Right lobe of liver (tissue), 6 donors: ENCODE results near the gene MED12L. TPM values are rescaled to one million over a fixed set of nuclear protein-coding genes. Genes with fewer than 3 reads are reported as not detected.

ENCODE experiments used
- ATAC-seq, 4 donors: fragments of 200-7000 bp; cut with Tn5 transposase; one replicate each; pipeline ENCODE4 v1.9.1; 2020; ENCODE audit warnings: mild to moderate bottlenecking in 4 of 4, moderate library complexity in 4 of 4
- DNase-seq, 3 donors: peaks; one replicate each; pipeline ENCODE4 v3.0.0-alpha.2; 2020
- H3K27ac ChIP-seq, 3 donors: fragments of 200-600 bp; one replicate each; pipeline ENCODE4 v1.8.0; 2022
- H3K27me3 ChIP-seq, 2 donors: fragments of 200-600 bp; one replicate each; pipeline ENCODE4 v1.8.0; 2022
- H3K36me3 ChIP-seq, 4 donors: fragments of 200-600 bp; sonication (generic) in 1 of 4; one replicate each; pipeline versions ENCODE4 v1.5.1 to v1.8.0; 2017 to 2022; ENCODE audit warnings: control low read depth in 1 of 4
- H3K4me1 ChIP-seq, 4 donors: fragments of 200-600 bp; sonication (generic) in 1 of 4; one replicate each; pipeline versions ENCODE4 v1.5.1 to v1.8.0; 2017 to 2022; ENCODE audit warnings: control low read depth in 1 of 4
- H3K4me3 ChIP-seq, 3 donors: fragments of 200-600 bp; one replicate each; pipeline ENCODE4 v1.8.0; 2022
- H3K9me3 ChIP-seq, 4 donors: fragments of 200-600 bp; sonication (generic) in 1 of 4; one replicate each; pipeline versions ENCODE4 v1.5.1 to v1.8.0; 2017 to 2022; ENCODE audit warnings: control low read depth in 1 of 4
- CTCF ChIP-seq, 4 donors: fragments of 200-600 bp in 3 of 4; fragments of 450-650 bp in 1 of 4; IDR thresholded peaks; one replicate each; pipeline versions ENCODE4 v1.5.1 to v1.8.0; 2016 to 2022; ENCODE audit warnings: antibody characterized with exemption in 4 of 4, mild to moderate bottlenecking in 2 of 4
- POLR2A ChIP-seq: fragments of 450-650 bp; IDR thresholded peaks from one replicate; pipeline ENCODE4 v1.6.1; 2017; ENCODE audit warnings: antibody characterized with exemption, mild to moderate bottlenecking
- WGBS: methylation state at CpG from one replicate; pipeline ENCODE4 v1.1.6; 2018; ENCODE audit warnings: low coverage, low lambda C conversion rate; ENCODE audit not compliant: insufficient coverage; ENCODE audit errors: missing lambda C conversion rate; 5-methylcytosine and 5-hydroxymethylcytosine counted together
- intact Hi-C, 2 donors: fragments of 100-400 bp; cut with DNase I; formaldehyde crosslinking; loops; one replicate each; pipeline versions ENCODE4 v1.11.2 to v1.14.1; 2022
- total RNA-seq, 6 experiments: library from RNA; depleted of rRNA in 2 of 6; stranded (reverse); fragments of >200 nt in 2 of 6; fragmentation: NEBNext Ultra II Directional in 3 of 6; extraction: Animal tissue kit (Norgen Biotek cat#: 25700) in 3 of 6; gene quantifications; one replicate each; pipeline versions ENCODE4 v1.1.0 to v1.2.4, GENCODE V29; 2016 to 2023
- donor health status: DM: no; HTN: yes; CAD: no.
- donor health status: DM: no; HTN: no; CAD: no.
- donor health status: DM: no; HTN: no; CAD: no.
- donor health status: DM: no; HTN: yes; CAD: no.
- donor health status: DM: no; HTN: yes; CAD: no.

The MED12L gene
- total RNA-seq, 6 experiments from 2014 or later: 0.04 to 0.64 (median 0.40) TPM

- Histone ChIP-seq H3K36me3 (no peaks in the 10 kb centered on the region), H3K4me1 (no peaks in the 10 kb centered on the region), H3K27ac (no peak overlapping the region), H3K9me3 (no peaks in the 10 kb centered on the region), H3K27me3 (no peaks in the 10 kb centered on the region), H3K4me3 (no peak overlapping the region)
- ATAC-seq (no peak), DNase-seq (no peak)
- intact Hi-C loops: no loop called here
- WGBS: 80% methylated on average over 1 of the region's 1 CpG
- no peak for TF ChIP-seq CTCF (IDR thresholded peaks at IDR 0.05)
- TF ChIP-seq POLR2A: no peak
These were observed 105.6 kb downstream of the MED12L start for GRCh38 chr3:151191095-151191494.

DNA sequence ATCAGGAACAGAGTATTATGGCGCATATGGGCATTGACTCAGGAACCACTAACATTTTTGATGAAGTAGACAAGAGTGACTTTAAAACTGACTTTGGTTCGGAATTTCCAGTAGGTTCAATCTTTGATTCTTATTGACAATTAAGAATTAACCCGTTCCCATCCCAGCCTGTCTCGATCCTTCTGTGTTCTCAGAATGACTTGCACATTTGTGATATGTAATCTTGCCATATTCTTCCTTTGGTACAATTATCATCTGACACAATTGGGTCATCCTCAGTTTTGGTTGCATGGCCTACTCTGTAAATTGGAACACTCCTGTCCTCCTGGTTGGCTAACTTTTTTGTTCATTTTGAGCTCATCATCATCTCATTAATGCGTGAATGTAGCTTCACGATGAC, 107.1 kb downstream of the MED12L start:
- 89% methylated on average over 6 of the region's 6 CpGs for WGBS
- no peaks in the 10 kb centered on the region for H3K27me3 ChIP-seq
- intact Hi-C loops: no loop called here

GRCh38 chr3:151195826-151196225, 110.4 kb downstream of the MED12L start:
- TF ChIP-seq POLR2A (no peak), CTCF (IDR thresholded peaks at IDR 0.05) (no peak)
- WGBS: 41% methylated on average over 1 of the region's 1 CpG
- Histone ChIP-seq H3K9me3 (no peaks in the 10 kb centered on the region), H3K27ac (no peak overlapping the region), H3K4me3 (no peak overlapping the region), H3K4me1 (peaks cover 0 to 20% (median 9%) of the 10 kb centered on the region in 4 donors), H3K36me3 (no peaks in the 10 kb centered on the region), H3K27me3 (no peaks in the 10 kb centered on the region)
- no peak for ATAC-seq
- intact Hi-C loops: no loop called here
- DNase-seq: no peak

More for the DNA sequence above, 107.1 kb downstream of the MED12L start:
- Histone ChIP-seq H3K4me3 (no peak overlapping the region), H3K4me1 (peaks cover 0 to 2% (median 0%) of the 10 kb centered on the region in 4 donors), H3K27ac (no peak overlapping the region), H3K36me3 (no peaks in the 10 kb centered on the region), H3K9me3 (no peaks in the 10 kb centered on the region)
- DNase-seq: no peak
- TF ChIP-seq POLR2A (no peak), CTCF (IDR thresholded peaks at IDR 0.05) (no peak)
- no peak for ATAC-seq

DNA sequence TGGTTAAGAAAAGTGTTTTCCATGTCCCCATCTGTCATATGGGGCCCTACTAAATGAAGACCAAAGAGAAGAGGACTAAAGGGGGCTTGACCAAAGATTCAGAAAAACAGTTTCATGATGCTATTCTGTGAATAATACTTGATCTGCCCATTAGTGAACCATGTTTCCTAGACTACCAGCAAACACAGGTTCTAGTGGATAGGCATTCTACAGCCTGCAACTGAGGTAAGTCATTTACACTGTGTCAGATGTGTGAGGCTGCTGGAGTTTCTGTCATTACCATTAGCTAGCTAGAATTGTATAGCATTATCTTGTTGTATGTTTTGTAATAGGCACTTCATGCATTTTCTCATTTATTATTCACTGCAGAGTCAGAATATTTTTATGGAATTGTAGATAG, 111.0 kb downstream of the MED12L start:
- ATAC-seq: no peak
- no peak overlapping the region for H3K27ac ChIP-seq

More for the DNA sequence above, 111.0 kb downstream of the MED12L start:
- peaks cover 0 to 20% (median 9%) of the 10 kb centered on the region in 4 donors for H3K4me1 ChIP-seq
- no peak for TF ChIP-seq CTCF (IDR thresholded peaks at IDR 0.05)
- no peak for TF ChIP-seq POLR2A
- no peaks in the 10 kb centered on the region for H3K9me3 ChIP-seq
- H3K36me3 ChIP-seq: no peaks in the 10 kb centered on the region
- H3K27me3 ChIP-seq: no peaks in the 10 kb centered on the region
- intact Hi-C loops: no loop called here
- H3K4me3 ChIP-seq: no peak overlapping the region
- no peak for DNase-seq
